NCI-H510A treated with DMSO at 0.1 percent for 48 hours (cell line): ENCODE measurements around the gene NRSN1.

Source experiments
- DNase-seq: peaks from one replicate; lab custom pipeline; 2025; lab: John Stamatoyannopoulos, UW

Gene NRSN1

GRCh38 chr6:24125980-24126379, at the start of gene NRSN1:
NRSN1 (plus strand) TSS chr6:24126215; CDS start chr6:24134328, 8,113 bp downstream.
- peak; percentile 62 for DNase-seq

- no peak for DNase-seq
Observed at GRCh38 chr6:24078200-24078599, 47.8 kb upstream of the NRSN1 start.

GRCh38 chr6:24079076-24079475, 46.9 kb upstream of the NRSN1 start:
- no peak for DNase-seq

- DNase-seq, result no peak
Observed at GRCh38 chr6:24080711-24081110, 45.3 kb upstream of the NRSN1 start.

GRCh38 chr6:24089736-24090135, 36.3 kb upstream of the NRSN1 start:
- DNase-seq, result no peak

GRCh38 chr6:24092407-24092806, 33.6 kb upstream of the NRSN1 start:
- no peak for DNase-seq

- DNase-seq, result no peak
Observed at GRCh38 chr6:24093381-24093780, 32.6 kb upstream of the NRSN1 start.

GRCh38 chr6:24099181-24099580, 26.8 kb upstream of the NRSN1 start:
- DNase-seq, result no peak

- DNase-seq, result no peak
Observed at GRCh38 chr6:24100024-24100769, 25.8 kb upstream of the NRSN1 start.

- no peak for DNase-seq
Observed at GRCh38 chr6:24100770-24101155, 25.3 kb upstream of the NRSN1 start.

- no peak for DNase-seq
Observed at GRCh38 chr6:24105191-24105590, 20.8 kb upstream of the NRSN1 start.

GRCh38 chr6:24106291-24106690, 19.7 kb upstream of the NRSN1 start:
- DNase-seq, result no peak

GRCh38 chr6:24107294-24107693, 18.7 kb upstream of the NRSN1 start:
- DNase-seq, result no peak

- no peak for DNase-seq
Observed at GRCh38 chr6:24108056-24108455, 18.0 kb upstream of the NRSN1 start.

- DNase-seq, result no peak
Observed at GRCh38 chr6:24110417-24110816, 15.6 kb upstream of the NRSN1 start.

- DNase-seq, result no peak
Observed at GRCh38 chr6:24113891-24114290, 12.1 kb upstream of the NRSN1 start.

GRCh38 chr6:24117021-24117420, 9.0 kb upstream of the NRSN1 start:
- no peak for DNase-seq

GRCh38 chr6:24122139-24122538, 3.9 kb upstream of the NRSN1 start:
- DNase-seq, result no peak

- no peak for DNase-seq
Observed at GRCh38 chr6:24126586-24127192, 674 bp downstream of the NRSN1 start.

- no peak for DNase-seq
Observed at GRCh38 chr6:24127316-24127715, 1.3 kb downstream of the NRSN1 start.

- no peak for DNase-seq
Observed at GRCh38 chr6:24131751-24132150, 5.7 kb downstream of the NRSN1 start.

GRCh38 chr6:24139080-24139479, 13.1 kb downstream of the NRSN1 start:
- no peak for DNase-seq

- no peak for DNase-seq
Observed at GRCh38 chr6:24139639-24140038, 13.6 kb downstream of the NRSN1 start.

- no peak for DNase-seq
Observed at GRCh38 chr6:24140591-24140990, 14.6 kb downstream of the NRSN1 start.
